Tibial artery (tissue), 4 donors: ENCODE measurements around the gene GALNT10.

Experiments used
- DNase-seq, 2 donors: peaks; one replicate each; pipeline ENCODE4 v3.0.0-alpha.2; 2019
- H3K27ac ChIP-seq, 2 donors: fragments of 200-600 bp; sonication (generic) in 1 of 2; 1 replicate in 1 of 2; 2 replicates in 1 of 2; pipeline ENCODE4 v1.5.1; 2018 to 2019; ENCODE audit warnings: mild to moderate bottlenecking in 1 of 2
- H3K27me3 ChIP-seq, 2 donors: fragments of 200-600 bp; sonication (generic) in 1 of 2; one replicate each; pipeline versions ENCODE4 v1.5.1 to v1.6.0; 2016 to 2019
- H3K36me3 ChIP-seq, 3 donors: fragments of 200-600 bp; sonication (generic) in 2 of 3; one replicate each; pipeline ENCODE4 v1.5.1; 2016 to 2019; ENCODE audit warnings: mild to moderate bottlenecking in 2 of 3
- H3K4me1 ChIP-seq, 4 donors: fragments of 200-600 bp; sonication (generic) in 2 of 4; 1 replicate in 3 of 4; 2 replicates in 1 of 4; pipeline ENCODE4 v1.5.1; 2016 to 2019
- H3K4me3 ChIP-seq, 2 donors: fragments of 200-600 bp; sonication (generic) in 1 of 2; 1 replicate in 1 of 2; 2 replicates in 1 of 2; pipeline ENCODE4 v1.5.1; 2018 to 2019; ENCODE audit warnings: mild to moderate bottlenecking in 2 of 2
- H3K9me3 ChIP-seq, 3 donors: fragments of 200-600 bp; sonication (generic) in 1 of 3; one replicate each; pipeline ENCODE4 v1.5.1; 2016 to 2019
- intact Hi-C: fragments of 100-400 bp; cut with DNase I; formaldehyde crosslinking; loops from one replicate; pipeline ENCODE4 v1.15.0; 2023; ENCODE audit warnings: low total_unique reads
- TF ChIP-seq, protein P1 (sequence below), 2 experiments: fragments of 200-600 bp in 1 of 2; fragments of 450-650 bp in 1 of 2; IDR thresholded peaks; one replicate each; pipeline ENCODE4 v1.5.1; 2017 to 2019; ENCODE audit warnings: antibody characterized with exemption in 2 of 2, mild to moderate bottlenecking in 1 of 2, moderate library complexity in 1 of 2

GALNT10 gene

GRCh38 chr5:154419236-154419635, 228.7 kb downstream of the GALNT10 start:
- no peaks in the 10 kb centered on the region for H3K4me1 ChIP-seq
- no peaks in the 10 kb centered on the region for H3K27me3 ChIP-seq
- no peak overlapping the region for H3K4me3 ChIP-seq
- no peak overlapping the region for H3K27ac ChIP-seq
- TF ChIP-seq, protein P1, sequence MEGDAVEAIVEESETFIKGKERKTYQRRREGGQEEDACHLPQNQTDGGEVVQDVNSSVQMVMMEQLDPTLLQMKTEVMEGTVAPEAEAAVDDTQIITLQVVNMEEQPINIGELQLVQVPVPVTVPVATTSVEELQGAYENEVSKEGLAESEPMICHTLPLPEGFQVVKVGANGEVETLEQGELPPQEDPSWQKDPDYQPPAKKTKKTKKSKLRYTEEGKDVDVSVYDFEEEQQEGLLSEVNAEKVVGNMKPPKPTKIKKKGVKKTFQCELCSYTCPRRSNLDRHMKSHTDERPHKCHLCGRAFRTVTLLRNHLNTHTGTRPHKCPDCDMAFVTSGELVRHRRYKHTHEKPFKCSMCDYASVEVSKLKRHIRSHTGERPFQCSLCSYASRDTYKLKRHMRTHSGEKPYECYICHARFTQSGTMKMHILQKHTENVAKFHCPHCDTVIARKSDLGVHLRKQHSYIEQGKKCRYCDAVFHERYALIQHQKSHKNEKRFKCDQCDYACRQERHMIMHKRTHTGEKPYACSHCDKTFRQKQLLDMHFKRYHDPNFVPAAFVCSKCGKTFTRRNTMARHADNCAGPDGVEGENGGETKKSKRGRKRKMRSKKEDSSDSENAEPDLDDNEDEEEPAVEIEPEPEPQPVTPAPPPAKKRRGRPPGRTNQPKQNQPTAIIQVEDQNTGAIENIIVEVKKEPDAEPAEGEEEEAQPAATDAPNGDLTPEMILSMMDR (IDR thresholded peaks at IDR 0.05), result no peak
- peaks cover 0 to 50% (median 23%) of the 10 kb centered on the region in 3 donors for H3K36me3 ChIP-seq
- no peaks in the 10 kb centered on the region for H3K9me3 ChIP-seq
- DNase-seq, result no peak
- intact Hi-C loops, result no loop called here

GRCh38 chr5:154421868-154422267, 231.3 kb downstream of the GALNT10 start:
- Histone ChIP-seq H3K9me3 (no peaks in the 10 kb centered on the region), H3K36me3 (peaks cover 0 to 31% (median 14%) of the 10 kb centered on the region in 3 donors), H3K27ac (no peak overlapping the region), H3K27me3 (no peaks in the 10 kb centered on the region), H3K4me1 (no peaks in the 10 kb centered on the region), H3K4me3 (no peak overlapping the region)
- TF ChIP-seq, protein P1 (IDR thresholded peaks at IDR 0.05), result peak in 1 of 2 experiments; percentile 10
- no peak for DNase-seq
- intact Hi-C loops, result no loop called here

DNA sequence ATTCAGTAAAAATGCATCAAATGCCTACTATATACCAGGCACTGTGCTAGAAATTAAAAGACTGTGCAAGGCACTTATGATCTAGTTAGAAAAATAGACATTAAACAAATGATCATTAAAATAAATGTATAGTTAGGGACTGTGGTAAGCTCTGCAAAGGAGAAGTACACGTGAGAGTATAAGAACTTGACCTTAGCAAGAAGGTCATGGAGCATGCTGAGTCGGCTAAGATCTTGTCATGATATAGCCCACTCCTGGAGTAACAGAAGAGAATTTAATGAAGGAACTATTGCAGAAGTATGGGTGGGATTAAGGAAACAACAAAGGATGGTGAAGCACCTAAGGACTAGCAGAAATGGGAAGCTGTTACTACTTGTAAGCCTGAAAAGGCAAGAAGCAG, 231.8 kb downstream of the GALNT10 start:
- TF ChIP-seq, protein P1 (IDR thresholded peaks at IDR 0.05), result no peak
- DNase-seq, result no peak
- intact Hi-C loops, result no loop called here

DNA sequence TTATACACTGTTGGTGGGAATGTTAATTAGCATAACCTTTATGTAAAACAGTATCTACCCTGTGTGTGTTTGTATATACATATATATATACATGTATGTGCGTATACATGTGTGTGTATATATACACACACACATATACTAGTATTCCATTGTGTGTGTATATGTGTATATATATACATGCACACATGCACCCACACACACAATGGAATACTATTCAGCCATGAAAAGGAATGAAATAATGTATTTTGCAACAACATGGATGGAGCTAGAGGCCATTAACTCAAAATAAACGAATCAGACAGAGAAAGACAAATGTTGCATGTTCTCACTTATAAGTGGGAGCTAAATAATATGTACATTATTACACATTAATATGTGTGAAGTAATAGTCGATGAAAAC, 237.7 kb downstream of the GALNT10 start:
- no peak for DNase-seq
- Histone ChIP-seq H3K4me3 (no peak overlapping the region), H3K4me1 (no peaks in the 10 kb centered on the region), H3K36me3 (no peaks in the 10 kb centered on the region), H3K9me3 (no peaks in the 10 kb centered on the region), H3K27me3 (no peaks in the 10 kb centered on the region), H3K27ac (no peak overlapping the region)
- TF ChIP-seq, protein P1 (IDR thresholded peaks at IDR 0.05), result no peak
- intact Hi-C loops, result no loop called here

More for the DNA sequence above, 231.8 kb downstream of the GALNT10 start:
- Histone ChIP-seq H3K9me3 (no peaks in the 10 kb centered on the region), H3K36me3 (peaks cover 0 to 27% (median 9%) of the 10 kb centered on the region in 3 donors), H3K27me3 (no peaks in the 10 kb centered on the region), H3K4me1 (no peaks in the 10 kb centered on the region), H3K27ac (no peak overlapping the region), H3K4me3 (no peak overlapping the region)

DNA sequence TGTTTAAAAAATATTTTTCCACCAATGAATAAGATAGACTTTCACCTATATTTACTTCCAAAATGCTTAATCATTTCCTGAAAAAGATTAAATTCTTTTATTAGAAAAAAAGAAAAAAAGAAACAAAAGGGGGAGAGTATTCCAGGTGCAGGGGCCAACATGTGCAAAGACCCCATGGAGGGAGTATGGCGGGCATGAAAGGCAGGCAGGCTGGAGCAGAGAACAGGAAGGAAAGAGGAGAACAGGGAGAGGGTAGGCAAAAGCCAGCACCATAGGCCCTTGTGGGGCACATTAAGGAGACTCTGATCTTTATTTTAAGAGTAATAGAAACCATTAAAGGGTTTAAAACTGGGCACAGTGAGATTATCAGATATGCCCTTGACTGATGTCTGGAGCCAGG, 238.8 kb downstream of the GALNT10 start:
- DNase-seq, result no peak
- TF ChIP-seq, protein P1 (IDR thresholded peaks at IDR 0.05), result no peak
- Histone ChIP-seq H3K4me1 (no peaks in the 10 kb centered on the region), H3K36me3 (no peaks in the 10 kb centered on the region), H3K4me3 (no peak overlapping the region), H3K9me3 (no peaks in the 10 kb centered on the region), H3K27ac (no peak overlapping the region), H3K27me3 (no peaks in the 10 kb centered on the region)
- intact Hi-C loops, result no loop called here

- Histone ChIP-seq H3K27ac (no peak overlapping the region), H3K27me3 (no peaks in the 10 kb centered on the region), H3K9me3 (no peaks in the 10 kb centered on the region), H3K4me3 (no peak overlapping the region), H3K36me3 (peaks cover 0 to 6% (median 5%) of the 10 kb centered on the region in 3 donors), H3K4me1 (no peaks in the 10 kb centered on the region)
- intact Hi-C loops, result no loop called here
- TF ChIP-seq, protein P1 (IDR thresholded peaks at IDR 0.05), result no peak
- no peak for DNase-seq
Observed at GRCh38 chr5:154430466-154430865, 239.9 kb downstream of the GALNT10 start.
